ENCODE data around the gene KMT5C. TPM values are rescaled to one million over a fixed set of nuclear protein-coding genes. Genes with fewer than 3 reads are reported as not detected.
A peak's percentile ranks its signal among the peaks of the same experiment; 100 is the strongest.

The KMT5C gene
- total RNA-seq, 1 experiment from 2014 or later: 54.5 TPM

GRCh38 chr19:55373306-55373992, 33.8 kb downstream of the KMT5C start:
- Histone ChIP-seq H3K4me2 (ENCODE audit: insufficient read depth, insufficient read length, low read length) (peak overlapping the region; percentile 33), H3K56ac (ENCODE audit: insufficient read length, low read depth, low read length) (no peak overlapping the region), H3K79me1 (ENCODE audit: insufficient read depth, low read depth, low read length, poor library complexity, severe bottlenecking) (no peaks in the 10 kb centered on the region), H3K4ac (ENCODE audit: low read depth, low read length) (no peak overlapping the region), H3T11ph (ENCODE audit: low read length) (no peak overlapping the region), H3K9me3 (ENCODE audit: control insufficient read depth, low read depth, low read length) (no peaks in the 10 kb centered on the region), H3K23me2 (ENCODE audit: insufficient read length, low read depth, low read length, poor library complexity, severe bottlenecking) (peaks cover 17% of the 10 kb centered on the region), H4K91ac (ENCODE audit: insufficient read length, low read depth, low read length) (no peak overlapping the region), H2BK20ac (ENCODE audit: low read depth, low read length, poor library complexity, severe bottlenecking) (no peak overlapping the region), H3K18ac (ENCODE audit: insufficient read length, low read depth, low read length) (peak overlapping the region; percentile 22), H3K27ac (ENCODE audit: insufficient read length, low read depth, low read length) (no peak overlapping the region), H2BK5ac (ENCODE audit: insufficient read length, low read length) (no peak overlapping the region), H2BK12ac (ENCODE audit: insufficient read length, low read depth, low read length) (no peak overlapping the region), H2BK120ac (ENCODE audit: low read depth, low read length, poor library complexity, severe bottlenecking) (no peak overlapping the region), H3K4me1 (ENCODE audit: insufficient read depth, low read length) (no peaks in the 10 kb centered on the region; the same call in 1 of the 2 replicates), H4K20me1 (ENCODE audit: control insufficient read depth, insufficient read depth, insufficient read length) (no peaks in the 10 kb centered on the region), H2AK5ac (ENCODE audit: insufficient read length, low read length) (no peak overlapping the region), H4K8ac (replicated peaks; ENCODE audit: insufficient read length, low read depth, low read length) (no peak overlapping the region), H4K5ac (ENCODE audit: insufficient read length, low read depth, low read length) (no peak overlapping the region), H2AFZ (ENCODE audit: low read length) (no peak overlapping the region), H2BK15ac (ENCODE audit: low read depth, low read length) (no peak overlapping the region), H3K9ac (ENCODE audit: extremely low read depth, insufficient read length, low read length) (no peak overlapping the region), H3K79me2 (ENCODE audit: insufficient read depth, low read length) (no peaks in the 10 kb centered on the region), H3K23ac (ENCODE audit: insufficient read length, low read depth, low read length) (no peak overlapping the region), H3K27me3 (ENCODE audit: insufficient read depth, low read length) (peaks cover 5% of the 10 kb centered on the region; the same call in 1 of the 2 replicates), H3K14ac (ENCODE audit: insufficient read depth, low read length) (no peak overlapping the region)
- peaks cover 68% of the 10 kb centered on the region for H3K27me3 Mint-ChIP-seq (ENCODE audit: low read depth)
- H3K27ac Mint-ChIP-seq: peak overlapping the region; percentile 17 to 55 (median 46); a peak in 3 of 7 replicates
- WGBS (ENCODE audit: extremely low coverage, insufficient read length, low lambda C conversion rate): no CpG with 5 or more reads among the region's 9 CpGs
- peak; percentile 53 for DNase-seq
- H3K4me1 Mint-ChIP-seq: peaks cover 35 to 56% of the 10 kb centered on the region in 2 experiments
- peaks cover 0 to 6% (median 0%) of the 10 kb centered on the region in 3 experiments; a peak in 1 of 7 replicates for H3K36me3 Mint-ChIP-seq (ENCODE audit: insufficient read depth in 1 of 3, low read depth in 3 of 3)
- H3K9me3 Mint-ChIP-seq: peaks cover 0 to 5% of the 10 kb centered on the region in 2 experiments; a peak in 2 of 5 replicates
- peak overlapping the region; percentile 4 to 51; a peak in 3 of 5 replicates for H3K4me3 Mint-ChIP-seq
- TF ChIP-seq CTCF (conservative IDR thresholded peaks at IDR 0.05): no peak
